Esophagus squamous epithelium (tissue), 4 donors: ENCODE measurements around the gene SMC4.

Source experiments
- POLR2A ChIP-seq, 4 donors: fragments of 450-650 bp; IDR thresholded peaks; one replicate each; pipeline ENCODE4 v1.6.1; 2017; ENCODE audit warnings: antibody characterized with exemption in 4 of 4, mild to moderate bottlenecking in 4 of 4, moderate library complexity in 3 of 4
- TF ChIP-seq, protein P1 (sequence below), 6 experiments: fragments of 450-650 bp in 4 of 6; fragments of 200-600 bp in 2 of 6; sonication (generic) in 2 of 6; IDR thresholded peaks; one replicate each; pipeline ENCODE4 v1.5.1; 2016 to 2019; ENCODE audit warnings: antibody characterized with exemption in 6 of 6, mild to moderate bottlenecking in 4 of 6, moderate library complexity in 4 of 6

DNA sequence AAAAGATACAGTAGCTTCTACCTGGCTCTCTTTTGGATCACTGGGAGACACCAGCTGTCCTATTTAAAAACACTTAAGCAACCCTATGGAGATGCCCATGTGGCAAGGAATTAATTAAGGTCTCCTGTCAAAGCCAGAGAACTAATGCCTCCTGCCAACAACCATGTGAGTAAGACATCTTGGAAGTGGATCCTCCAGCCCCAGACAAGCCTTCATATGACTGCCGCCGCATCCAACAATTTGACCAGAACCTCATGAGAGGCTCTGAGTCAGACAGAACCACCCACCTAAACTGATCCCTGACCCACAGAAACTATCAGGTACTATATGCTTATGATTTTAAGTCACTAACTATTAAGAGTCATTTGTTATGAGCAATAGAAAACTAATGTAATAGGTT is 22.8 kb upstream of the SMC4 start:
- TF ChIP-seq, protein P1, sequence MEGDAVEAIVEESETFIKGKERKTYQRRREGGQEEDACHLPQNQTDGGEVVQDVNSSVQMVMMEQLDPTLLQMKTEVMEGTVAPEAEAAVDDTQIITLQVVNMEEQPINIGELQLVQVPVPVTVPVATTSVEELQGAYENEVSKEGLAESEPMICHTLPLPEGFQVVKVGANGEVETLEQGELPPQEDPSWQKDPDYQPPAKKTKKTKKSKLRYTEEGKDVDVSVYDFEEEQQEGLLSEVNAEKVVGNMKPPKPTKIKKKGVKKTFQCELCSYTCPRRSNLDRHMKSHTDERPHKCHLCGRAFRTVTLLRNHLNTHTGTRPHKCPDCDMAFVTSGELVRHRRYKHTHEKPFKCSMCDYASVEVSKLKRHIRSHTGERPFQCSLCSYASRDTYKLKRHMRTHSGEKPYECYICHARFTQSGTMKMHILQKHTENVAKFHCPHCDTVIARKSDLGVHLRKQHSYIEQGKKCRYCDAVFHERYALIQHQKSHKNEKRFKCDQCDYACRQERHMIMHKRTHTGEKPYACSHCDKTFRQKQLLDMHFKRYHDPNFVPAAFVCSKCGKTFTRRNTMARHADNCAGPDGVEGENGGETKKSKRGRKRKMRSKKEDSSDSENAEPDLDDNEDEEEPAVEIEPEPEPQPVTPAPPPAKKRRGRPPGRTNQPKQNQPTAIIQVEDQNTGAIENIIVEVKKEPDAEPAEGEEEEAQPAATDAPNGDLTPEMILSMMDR (IDR thresholded peaks at IDR 0.05), result no peak
- no peak for TF ChIP-seq POLR2A (IDR thresholded peaks at IDR 0.05)
